T-helper 1 cell treated with Interleukin-12 subunit alpha and Interleukin-12 subunit beta and Interleukin-4 antibody, amounts not matched to agents 30 μg/mL and 1 μg/mL, for 36 hours (primary cell): ENCODE data around the gene GATB.

ENCODE experiments used
- H3K27ac Mint-ChIP-seq: one replicate; pipeline ENCODE4 v1.8.0; 2021; ENCODE audit warnings: mild to moderate bottlenecking, mixed read lengths
- H3K27me3 Mint-ChIP-seq: one replicate; pipeline ENCODE4 v1.8.0; 2021; ENCODE audit warnings: low read depth, mixed read lengths
- H3K36me3 Mint-ChIP-seq: one replicate; pipeline ENCODE4 v1.8.0; 2021; ENCODE audit warnings: low read depth, mixed read lengths
- H3K4me1 Mint-ChIP-seq: one replicate; pipeline ENCODE4 v1.8.0; 2021; ENCODE audit warnings: low read depth, mixed read lengths
- H3K4me3 Mint-ChIP-seq: one replicate; pipeline ENCODE4 v1.8.0; 2021; ENCODE audit warnings: mild to moderate bottlenecking, moderate library complexity, mixed read lengths
- H3K9me3 Mint-ChIP-seq: one replicate; pipeline ENCODE4 v1.8.0; 2021; ENCODE audit warnings: mixed read lengths

The GATB gene

GRCh38 chr4:151711646-151712045 lies 49.2 kb downstream of the GATB start:
- H3K9me3 Mint-ChIP-seq, result no peaks in the 10 kb centered on the region
- no peaks in the 10 kb centered on the region for H3K36me3 Mint-ChIP-seq

GRCh38 chr4:151709587-151709986 lies 51.2 kb downstream of the GATB start:
- no peaks in the 10 kb centered on the region for H3K4me1 Mint-ChIP-seq
- peaks cover 2% of the 10 kb centered on the region for H3K36me3 Mint-ChIP-seq
- no peaks in the 10 kb centered on the region for H3K9me3 Mint-ChIP-seq
- no peak overlapping the region for H3K4me3 Mint-ChIP-seq
- no peak overlapping the region for H3K27ac Mint-ChIP-seq
- H3K27me3 Mint-ChIP-seq, result no peaks in the 10 kb centered on the region

More at GRCh38 chr4:151711646-151712045, 49.2 kb downstream of the GATB start:
- H3K4me3 Mint-ChIP-seq, result no peak overlapping the region
- no peak overlapping the region for H3K27ac Mint-ChIP-seq
- no peaks in the 10 kb centered on the region for H3K27me3 Mint-ChIP-seq
- no peaks in the 10 kb centered on the region for H3K4me1 Mint-ChIP-seq

- no peak overlapping the region for H3K27ac Mint-ChIP-seq
- no peaks in the 10 kb centered on the region for H3K4me1 Mint-ChIP-seq
- no peak overlapping the region for H3K4me3 Mint-ChIP-seq
- peaks cover 2% of the 10 kb centered on the region for H3K36me3 Mint-ChIP-seq
- no peaks in the 10 kb centered on the region for H3K9me3 Mint-ChIP-seq
- H3K27me3 Mint-ChIP-seq, result no peaks in the 10 kb centered on the region
Observed at GRCh38 chr4:151709071-151709470, 51.7 kb downstream of the GATB start.

GRCh38 chr4:151708100-151708499 lies 52.7 kb downstream of the GATB start:
- Mint-ChIP-seq H3K9me3 (no peaks in the 10 kb centered on the region), H3K36me3 (peaks cover 2% of the 10 kb centered on the region), H3K4me3 (no peak overlapping the region)

GRCh38 chr4:151703401-151703800 lies 57.4 kb downstream of the GATB start:
- peaks cover 4% of the 10 kb centered on the region for H3K36me3 Mint-ChIP-seq
- no peak overlapping the region for H3K27ac Mint-ChIP-seq
- no peaks in the 10 kb centered on the region for H3K9me3 Mint-ChIP-seq
- no peak overlapping the region for H3K4me3 Mint-ChIP-seq
- H3K27me3 Mint-ChIP-seq, result no peaks in the 10 kb centered on the region
- H3K4me1 Mint-ChIP-seq, result no peaks in the 10 kb centered on the region

More at GRCh38 chr4:151708100-151708499, 52.7 kb downstream of the GATB start:
- H3K27me3 Mint-ChIP-seq, result no peaks in the 10 kb centered on the region
- H3K4me1 Mint-ChIP-seq, result no peaks in the 10 kb centered on the region
- H3K27ac Mint-ChIP-seq, result no peak overlapping the region

- Mint-ChIP-seq H3K27ac (no peak overlapping the region), H3K4me1 (no peaks in the 10 kb centered on the region), H3K36me3 (peaks cover 4% of the 10 kb centered on the region), H3K4me3 (no peak overlapping the region), H3K27me3 (no peaks in the 10 kb centered on the region), H3K9me3 (no peaks in the 10 kb centered on the region)
Observed at GRCh38 chr4:151702256-151702655, 58.6 kb downstream of the GATB start.

GRCh38 chr4:151700566-151701316 lies 60.1 kb downstream of the GATB start:
- Mint-ChIP-seq H3K27me3 (no peaks in the 10 kb centered on the region), H3K4me3 (no peak overlapping the region), H3K4me1 (peaks cover 2% of the 10 kb centered on the region), H3K9me3 (no peaks in the 10 kb centered on the region), H3K36me3 (peaks cover 10% of the 10 kb centered on the region), H3K27ac (peak overlapping the region; percentile 21)

GRCh38 chr4:151698213-151698612 lies 62.6 kb downstream of the GATB start:
- H3K9me3 Mint-ChIP-seq, result no peaks in the 10 kb centered on the region
- no peak overlapping the region for H3K4me3 Mint-ChIP-seq
- H3K27me3 Mint-ChIP-seq, result no peaks in the 10 kb centered on the region
- peaks cover 2% of the 10 kb centered on the region for H3K4me1 Mint-ChIP-seq
- no peak overlapping the region for H3K27ac Mint-ChIP-seq
- peaks cover 8% of the 10 kb centered on the region for H3K36me3 Mint-ChIP-seq

GRCh38 chr4:151694961-151695720 lies 65.7 kb downstream of the GATB start:
- Mint-ChIP-seq H3K4me3 (no peak overlapping the region), H3K36me3 (peaks cover 6% of the 10 kb centered on the region), H3K9me3 (no peaks in the 10 kb centered on the region), H3K27me3 (no peaks in the 10 kb centered on the region), H3K27ac (no peak overlapping the region), H3K4me1 (peaks cover 2% of the 10 kb centered on the region)

- Mint-ChIP-seq H3K27me3 (no peaks in the 10 kb centered on the region), H3K27ac (no peak overlapping the region), H3K36me3 (peaks cover 6% of the 10 kb centered on the region), H3K9me3 (no peaks in the 10 kb centered on the region), H3K4me3 (no peak overlapping the region), H3K4me1 (peaks cover 2% of the 10 kb centered on the region)
Observed at GRCh38 chr4:151692821-151693673, 67.8 kb downstream of the GATB start.

GRCh38 chr4:151692443-151692782 lies 68.4 kb downstream of the GATB start:
- Mint-ChIP-seq H3K27me3 (no peaks in the 10 kb centered on the region), H3K9me3 (no peaks in the 10 kb centered on the region), H3K4me3 (no peak overlapping the region), H3K27ac (no peak overlapping the region), H3K36me3 (peaks cover 6% of the 10 kb centered on the region), H3K4me1 (peaks cover 2% of the 10 kb centered on the region)

GRCh38 chr4:151691639-151692442 lies 69.0 kb downstream of the GATB start:
- no peak overlapping the region for H3K27ac Mint-ChIP-seq
- H3K27me3 Mint-ChIP-seq, result no peaks in the 10 kb centered on the region
- no peaks in the 10 kb centered on the region for H3K9me3 Mint-ChIP-seq
- peaks cover 6% of the 10 kb centered on the region for H3K36me3 Mint-ChIP-seq
- H3K4me3 Mint-ChIP-seq, result no peak overlapping the region
- peaks cover 2% of the 10 kb centered on the region for H3K4me1 Mint-ChIP-seq

- Mint-ChIP-seq H3K4me3 (no peak overlapping the region), H3K9me3 (no peaks in the 10 kb centered on the region), H3K27me3 (no peaks in the 10 kb centered on the region), H3K36me3 (no peaks in the 10 kb centered on the region), H3K27ac (no peak overlapping the region), H3K4me1 (no peaks in the 10 kb centered on the region)
Observed at GRCh38 chr4:151690876-151691275, 69.9 kb downstream of the GATB start.
